Measurements from ENCODE around the gene MAP3K5. TPM values are rescaled to one million over a fixed set of nuclear protein-coding genes. Genes with fewer than 3 reads are reported as not detected.

MAP3K5 gene
- total RNA-seq, 4 donors from 2014 or later: 26.9 to 64.5 (median 34.0) TPM

- no peak overlapping the region for H3K4me3 ChIP-seq
- WGBS, 2 donors: 85% methylated on average over 6 of the region's 6 CpGs
- H3K27ac ChIP-seq: peak overlapping the region in 1 of 4 donors; percentile 36
- no peak for TF ChIP-seq CTCF (IDR thresholded peaks at IDR 0.05)
- no peak for TF ChIP-seq EP300 (IDR thresholded peaks at IDR 0.05)
- no peak for TF ChIP-seq POLR2A (IDR thresholded peaks at IDR 0.05)
- H3K27me3 ChIP-seq: no peaks in the 10 kb centered on the region
- no peaks in the 10 kb centered on the region for H3K36me3 ChIP-seq
- peaks cover 0 to 66% (median 28%) of the 10 kb centered on the region in 4 donors for H3K4me1 ChIP-seq
- no peak for DNase-seq (ENCODE audit: low spot score in 2 of 2)
- no peaks in the 10 kb centered on the region for H3K9me3 ChIP-seq
Observed at GRCh38 chr6:136786658-136787057, 5.6 kb downstream of the MAP3K5 start.

- peak in 1 of 2 donors; percentile 49 for TF ChIP-seq EP300 (IDR thresholded peaks at IDR 0.05)
- no peak for TF ChIP-seq POLR2A (IDR thresholded peaks at IDR 0.05)
- no peak for TF ChIP-seq CTCF (IDR thresholded peaks at IDR 0.05)
- Histone ChIP-seq H3K9me3 (no peaks in the 10 kb centered on the region), H3K4me3 (peak overlapping the region in 1 of 4 donors; percentile 5), H3K27me3 (no peaks in the 10 kb centered on the region), H3K36me3 (no peaks in the 10 kb centered on the region), H3K4me1 (peaks cover 0 to 52% (median 26%) of the 10 kb centered on the region in 4 donors), H3K27ac (peak overlapping the region in 2 of 4 donors; percentile 3 to 14)
- 70 to 72% methylated on average over 10 of the region's 10 CpGs for WGBS, 2 donors
- DNase-seq (ENCODE audit: low spot score in 2 of 2): peak in 1 of 2 donors; percentile 21
Observed at GRCh38 chr6:136784910-136785746, 7.1 kb downstream of the MAP3K5 start.

- Histone ChIP-seq H3K36me3 (no peaks in the 10 kb centered on the region), H3K4me3 (peak overlapping the region in 1 of 4 donors; percentile 5), H3K9me3 (no peaks in the 10 kb centered on the region), H3K4me1 (peaks cover 0 to 44% (median 25%) of the 10 kb centered on the region in 4 donors), H3K27ac (no peak overlapping the region), H3K27me3 (no peaks in the 10 kb centered on the region)
- DNase-seq (ENCODE audit: low spot score in 2 of 2): no peak
- WGBS, 2 donors: 80 to 86% methylated on average over 8 of the region's 8 CpGs
- TF ChIP-seq POLR2A (IDR thresholded peaks at IDR 0.05) (no peak), EP300 (IDR thresholded peaks at IDR 0.05) (no peak), CTCF (IDR thresholded peaks at IDR 0.05) (no peak)
Observed at GRCh38 chr6:136784271-136784664, 8.0 kb downstream of the MAP3K5 start.

- Histone ChIP-seq H3K36me3 (no peaks in the 10 kb centered on the region), H3K4me3 (peak overlapping the region in 1 of 4 donors; percentile 5), H3K27ac (peak overlapping the region in 1 of 4 donors; percentile 23), H3K9me3 (no peaks in the 10 kb centered on the region), H3K27me3 (no peaks in the 10 kb centered on the region), H3K4me1 (peaks cover 0 to 42% (median 23%) of the 10 kb centered on the region in 4 donors)
- no peak for DNase-seq (ENCODE audit: low spot score in 2 of 2)
- peak in 1 of 5 experiments; percentile 5 for TF ChIP-seq CTCF (IDR thresholded peaks at IDR 0.05)
- no peak for TF ChIP-seq POLR2A (IDR thresholded peaks at IDR 0.05)
- peak in 1 of 2 donors; percentile 36 for TF ChIP-seq EP300 (IDR thresholded peaks at IDR 0.05)
- 79 to 83% methylated on average over 9 of the region's 9 CpGs for WGBS, 2 donors
Observed at GRCh38 chr6:136783495-136784270, 8.6 kb downstream of the MAP3K5 start.
